ENCODE results near the gene RELN. TPM values are rescaled to one million over a fixed set of nuclear protein-coding genes. Genes with fewer than 3 reads are reported as not detected.

Gene RELN
- total RNA-seq, 1 donor from 2014 or later: 5.4 TPM

DNA sequence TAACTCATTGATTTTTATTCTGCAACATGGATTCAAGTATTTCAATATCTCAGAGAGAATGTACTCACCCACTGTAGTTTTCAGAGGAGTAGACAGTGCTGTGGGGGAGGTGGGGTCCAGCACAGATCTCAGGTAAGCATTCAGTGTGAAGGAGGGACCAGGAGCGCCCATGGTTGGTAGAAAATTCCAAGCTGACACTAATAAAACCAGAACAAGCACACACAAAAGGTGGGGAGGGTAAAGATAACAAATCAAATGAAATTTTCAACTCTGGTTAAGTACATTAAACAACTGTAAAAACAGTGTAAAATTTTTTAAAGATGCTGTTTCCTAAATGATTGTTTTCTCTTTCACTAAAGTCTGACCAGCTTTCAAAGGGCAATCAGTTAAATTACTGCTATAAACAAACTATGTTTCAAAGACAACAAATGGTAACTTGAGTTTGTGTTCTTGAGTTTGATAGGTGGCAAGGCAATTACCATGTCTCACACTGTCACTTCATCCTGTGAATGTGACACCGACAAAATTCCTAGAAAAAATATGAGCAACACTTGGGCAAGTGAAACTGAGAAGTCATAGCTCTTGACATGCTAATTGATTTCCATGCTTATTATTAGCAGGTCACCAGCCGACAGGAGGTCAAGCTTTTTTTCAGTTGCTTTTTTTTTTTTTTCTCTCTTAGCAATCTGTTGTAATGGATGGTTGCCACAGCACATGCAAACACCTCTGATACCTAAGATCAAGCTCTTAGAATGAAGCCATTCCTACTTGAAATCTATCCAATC is 337.7 kb downstream of the RELN start:
- Mint-ChIP-seq H3K36me3 (ENCODE audit: insufficient read depth) (no peaks in the 10 kb centered on the region), H3K9me3 (ENCODE audit: low read depth) (peaks cover 17% of the 10 kb centered on the region), H3K27ac (no peak overlapping the region), H3K27me3 (no peaks in the 10 kb centered on the region), H3K4me3 (ENCODE audit: low read depth) (no peak overlapping the region), H3K4me1 (ENCODE audit: low read depth) (peaks cover 11% of the 10 kb centered on the region)
- DNase-seq (ENCODE audit: low spot score, unreplicated experiment): no peak
- TF ChIP-seq, protein P1, sequence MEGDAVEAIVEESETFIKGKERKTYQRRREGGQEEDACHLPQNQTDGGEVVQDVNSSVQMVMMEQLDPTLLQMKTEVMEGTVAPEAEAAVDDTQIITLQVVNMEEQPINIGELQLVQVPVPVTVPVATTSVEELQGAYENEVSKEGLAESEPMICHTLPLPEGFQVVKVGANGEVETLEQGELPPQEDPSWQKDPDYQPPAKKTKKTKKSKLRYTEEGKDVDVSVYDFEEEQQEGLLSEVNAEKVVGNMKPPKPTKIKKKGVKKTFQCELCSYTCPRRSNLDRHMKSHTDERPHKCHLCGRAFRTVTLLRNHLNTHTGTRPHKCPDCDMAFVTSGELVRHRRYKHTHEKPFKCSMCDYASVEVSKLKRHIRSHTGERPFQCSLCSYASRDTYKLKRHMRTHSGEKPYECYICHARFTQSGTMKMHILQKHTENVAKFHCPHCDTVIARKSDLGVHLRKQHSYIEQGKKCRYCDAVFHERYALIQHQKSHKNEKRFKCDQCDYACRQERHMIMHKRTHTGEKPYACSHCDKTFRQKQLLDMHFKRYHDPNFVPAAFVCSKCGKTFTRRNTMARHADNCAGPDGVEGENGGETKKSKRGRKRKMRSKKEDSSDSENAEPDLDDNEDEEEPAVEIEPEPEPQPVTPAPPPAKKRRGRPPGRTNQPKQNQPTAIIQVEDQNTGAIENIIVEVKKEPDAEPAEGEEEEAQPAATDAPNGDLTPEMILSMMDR (IDR thresholded peaks at IDR 0.05; ENCODE audit: unreplicated experiment): no peak

DNA sequence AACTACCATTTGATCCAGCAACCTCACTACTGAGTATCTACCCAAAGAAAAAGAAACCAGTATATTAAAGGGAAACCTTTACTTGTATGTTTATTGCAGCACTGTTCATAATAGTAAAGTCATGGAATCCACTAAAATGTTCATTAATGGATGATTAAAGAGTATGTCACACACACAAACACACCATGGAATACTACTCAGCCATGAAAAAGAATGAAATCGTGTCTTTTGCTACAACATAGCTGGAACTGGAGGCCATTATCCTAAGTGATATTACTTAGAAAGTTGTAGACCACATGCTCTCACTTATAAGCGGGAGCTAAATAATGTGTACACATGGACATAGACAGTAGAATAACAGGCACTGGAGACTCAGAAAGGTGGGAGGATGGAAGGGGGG is 340.4 kb downstream of the RELN start:
- Mint-ChIP-seq H3K27ac (no peak overlapping the region), H3K36me3 (ENCODE audit: insufficient read depth) (no peaks in the 10 kb centered on the region), H3K27me3 (no peaks in the 10 kb centered on the region), H3K4me3 (ENCODE audit: low read depth) (no peak overlapping the region), H3K4me1 (ENCODE audit: low read depth) (peaks cover 11% of the 10 kb centered on the region), H3K9me3 (ENCODE audit: low read depth) (peaks cover 34% of the 10 kb centered on the region)
- DNase-seq (ENCODE audit: low spot score, unreplicated experiment): no peak
- TF ChIP-seq, protein P1 (IDR thresholded peaks at IDR 0.05; ENCODE audit: unreplicated experiment): no peak

DNA sequence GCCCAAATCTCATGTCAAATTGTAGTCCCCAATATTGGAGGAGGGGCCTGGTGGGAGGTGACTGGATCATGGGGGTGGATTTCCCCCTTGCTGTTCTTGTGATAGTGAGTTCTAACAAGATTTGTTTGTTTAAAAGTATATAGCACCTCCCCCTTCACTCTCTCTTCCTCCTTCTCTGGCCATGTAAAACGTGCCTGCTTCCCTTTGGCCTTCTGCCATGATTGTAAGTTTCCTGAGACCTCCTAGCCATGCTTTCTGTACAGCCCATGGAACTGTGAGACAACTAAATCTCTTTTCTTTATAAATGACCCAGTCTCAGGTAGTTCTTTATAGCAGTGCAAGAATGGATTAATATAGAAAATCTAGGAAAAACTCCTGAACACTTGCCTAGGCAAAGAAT is 341.3 kb downstream of the RELN start:
- Mint-ChIP-seq H3K27ac (no peak overlapping the region), H3K27me3 (no peaks in the 10 kb centered on the region), H3K36me3 (ENCODE audit: insufficient read depth) (no peaks in the 10 kb centered on the region), H3K4me1 (ENCODE audit: low read depth) (peaks cover 11% of the 10 kb centered on the region), H3K4me3 (ENCODE audit: low read depth) (no peak overlapping the region), H3K9me3 (ENCODE audit: low read depth) (peaks cover 34% of the 10 kb centered on the region)
- no peak for DNase-seq (ENCODE audit: low spot score, unreplicated experiment)
- TF ChIP-seq, protein P1 (IDR thresholded peaks at IDR 0.05; ENCODE audit: unreplicated experiment): no peak

DNA sequence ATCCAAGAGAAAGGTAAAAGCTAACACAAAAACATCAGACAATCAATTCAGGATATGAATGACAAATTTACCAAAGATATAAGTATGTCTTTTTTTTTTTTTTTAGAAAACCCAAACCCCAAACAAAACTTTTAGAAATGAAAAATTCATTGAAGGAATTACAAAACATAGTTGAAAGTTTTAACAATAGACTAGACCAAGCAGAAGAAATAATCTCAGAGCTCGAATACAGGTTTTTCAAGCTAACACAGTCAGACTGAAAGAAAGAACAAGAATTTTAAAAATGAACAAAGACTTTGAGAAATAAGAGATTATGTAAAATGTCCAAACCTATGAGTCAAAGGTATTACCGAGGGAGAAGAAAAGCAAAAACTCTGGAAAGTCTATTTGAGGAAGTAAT is 345.1 kb downstream of the RELN start:
- Mint-ChIP-seq H3K9me3 (ENCODE audit: low read depth) (peaks cover 34% of the 10 kb centered on the region), H3K4me1 (ENCODE audit: low read depth) (no peaks in the 10 kb centered on the region), H3K27me3 (no peaks in the 10 kb centered on the region), H3K4me3 (ENCODE audit: low read depth) (no peak overlapping the region), H3K27ac (no peak overlapping the region), H3K36me3 (ENCODE audit: insufficient read depth) (no peaks in the 10 kb centered on the region)
- TF ChIP-seq, protein P1 (IDR thresholded peaks at IDR 0.05; ENCODE audit: unreplicated experiment): no peak
- DNase-seq (ENCODE audit: low spot score, unreplicated experiment): no peak

DNA sequence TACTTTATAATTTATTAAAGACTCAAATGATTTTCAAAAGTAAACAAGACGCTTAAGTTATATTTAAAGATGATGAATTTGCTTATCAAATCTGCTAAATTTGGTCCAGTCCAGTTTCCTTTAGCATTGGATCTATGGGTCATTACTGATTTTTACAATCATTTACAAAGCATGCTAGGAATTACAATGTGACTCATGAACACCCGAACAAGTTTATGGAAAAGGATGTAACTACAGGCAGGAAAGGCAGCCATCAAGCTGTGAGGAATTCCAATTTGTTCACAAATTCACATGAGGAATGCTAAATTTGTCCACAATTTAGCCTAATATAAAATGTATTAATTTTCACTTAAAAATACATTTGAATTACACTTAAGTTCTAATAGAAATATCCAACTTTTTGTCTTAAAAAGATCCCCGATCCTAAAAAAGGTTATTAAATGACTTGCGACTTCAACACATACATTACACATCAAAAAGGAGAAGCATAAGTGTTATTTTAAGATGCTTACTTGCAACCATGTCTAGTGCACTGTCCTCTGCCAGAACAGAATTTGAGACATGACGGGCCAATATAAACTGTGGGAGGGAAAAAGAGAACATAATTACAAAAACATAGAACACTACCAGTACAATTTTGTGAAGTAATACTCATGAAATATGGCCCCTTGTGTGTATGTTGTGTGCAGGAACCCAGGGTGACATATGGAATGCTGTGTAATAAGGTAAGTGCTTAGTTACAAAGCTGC is 349.3 kb downstream of the RELN start:
- H3K36me3 Mint-ChIP-seq (ENCODE audit: insufficient read depth): no peaks in the 10 kb centered on the region
- no peak overlapping the region for H3K4me3 Mint-ChIP-seq (ENCODE audit: low read depth)
- TF ChIP-seq, protein P1 (IDR thresholded peaks at IDR 0.05; ENCODE audit: unreplicated experiment): no peak
- H3K27me3 Mint-ChIP-seq: no peaks in the 10 kb centered on the region
- H3K27ac Mint-ChIP-seq: no peak overlapping the region
- no peak for DNase-seq (ENCODE audit: low spot score, unreplicated experiment)
- no peaks in the 10 kb centered on the region for H3K4me1 Mint-ChIP-seq (ENCODE audit: low read depth)
- peaks cover 9% of the 10 kb centered on the region for H3K9me3 Mint-ChIP-seq (ENCODE audit: low read depth)

Measured in progenitor cell of endocrine pancreas (in vitro differentiated cells).